HCT116 (cell line): Measurements from ENCODE around the gene SSBP1.

Experiments used
- CEBPB ChIP-seq: IDR thresholded peaks from 2 replicates; pipeline ENCODE4 v1.6.1; 2012; ENCODE audit warnings: low read depth
- CTCF ChIP-seq, 3 experiments: fragments of 200-600 bp in 1 of 3; sonication (generic) in 1 of 3; IDR thresholded peaks in 2 of 3; conservative IDR thresholded peaks in 1 of 3; 2 replicates each; pipeline ENCODE4 v1.5.1; 2012 to 2017; ENCODE audit warnings: low read depth in 2 of 3, low read length in 2 of 3, antibody characterized with exemption in 1 of 3, borderline replicate concordance in 1 of 3, control low read depth in 1 of 3, mild to moderate bottlenecking in 1 of 3, mixed read lengths in 1 of 3, mixed run types in 1 of 3, moderate library complexity in 1 of 3; ENCODE audit not compliant: insufficient read depth in 1 of 3
- EZH2 ChIP-seq: fragments of 200-600 bp; sonication (generic); IDR thresholded peaks from 2 replicates; pipeline ENCODE4 v1.6.1; 2017; ENCODE audit warnings: antibody characterized with exemption, mixed run types
- EZH2phosphoT487 ChIP-seq: fragments of 200-600 bp; IDR thresholded peaks from 2 replicates; pipeline ENCODE4 v1.6.1; 2018; ENCODE audit warnings: antibody characterized with exemption, borderline replicate concordance
- POLR2A ChIP-seq: IDR thresholded peaks from 2 replicates; pipeline ENCODE4 v1.7.0; 2011; ENCODE audit warnings: borderline replicate concordance; ENCODE audit not compliant: insufficient read depth, insufficient read length; ENCODE audit errors: extremely low read depth
- POLR2AphosphoS5 ChIP-seq: IDR thresholded peaks from 2 replicates; pipeline ENCODE4 v1.6.1; 2011; ENCODE audit warnings: mild to moderate bottlenecking, low read depth, low read length, moderate library complexity
- REST ChIP-seq: IDR thresholded peaks from 2 replicates; pipeline ENCODE4 v1.6.1; 2012; ENCODE audit warnings: low read depth
- SIN3A ChIP-seq: IDR thresholded peaks from 2 replicates; pipeline ENCODE4 v1.6.1; 2012; ENCODE audit warnings: low read depth
- ZBTB33 ChIP-seq: IDR thresholded peaks from 2 replicates; pipeline ENCODE4 v1.6.1; 2011; ENCODE audit warnings: mild to moderate bottlenecking, low read length, moderate library complexity; ENCODE audit not compliant: insufficient replicate concordance; ENCODE audit errors: extremely low read depth
- TF ChIP-seq, protein P1 (sequence below): IDR thresholded peaks from 2 replicates; pipeline ENCODE4 v1.6.1; 2012

GRCh38 chr7:141712603-141713255 is 25.4 kb upstream of the SSBP1 start:
- no peak for TF ChIP-seq POLR2AphosphoS5
- no peak for TF ChIP-seq POLR2A
- TF ChIP-seq, protein P1, sequence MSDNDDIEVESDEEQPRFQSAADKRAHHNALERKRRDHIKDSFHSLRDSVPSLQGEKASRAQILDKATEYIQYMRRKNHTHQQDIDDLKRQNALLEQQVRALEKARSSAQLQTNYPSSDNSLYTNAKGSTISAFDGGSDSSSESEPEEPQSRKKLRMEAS = no peak
- no peak for TF ChIP-seq EZH2
- no peak for TF ChIP-seq CTCF (IDR thresholded peaks at IDR 0.05 in 2 of 3, conservative IDR thresholded peaks at IDR 0.05 in 1 of 3; ENCODE audit: borderline replicate concordance in 1 of 3, insufficient read depth in 1 of 3, low read depth in 2 of 3, low read length in 2 of 3)
- no peak for TF ChIP-seq CEBPB
- TF ChIP-seq REST = no peak
- no peak for TF ChIP-seq EZH2phosphoT487
- no peak for TF ChIP-seq ZBTB33
- no peak for TF ChIP-seq SIN3A
